Lower leg skin (tissue), 4 donors: ENCODE data around the gene CACNB4. TPM values are rescaled to one million over a fixed set of nuclear protein-coding genes. Genes with fewer than 3 reads are reported as not detected.

Source experiments
- DNase-seq, 2 donors: peaks; one replicate each; pipeline ENCODE4 v3.0.0-alpha.2; 2019; ENCODE audit warnings: low spot score in 2 of 2
- H3K4me3 ChIP-seq: fragments of 200-600 bp; sonication (generic); 2 replicates; pipeline ENCODE4 v1.5.1; 2017; ENCODE audit warnings: mild to moderate bottlenecking, low read depth; ENCODE audit not compliant: poor library complexity, severe bottlenecking
- POLR2A ChIP-seq, 2 donors: fragments of 450-650 bp; IDR thresholded peaks; one replicate each; pipeline ENCODE4 v1.6.1; 2016 to 2017; ENCODE audit warnings: antibody characterized with exemption in 2 of 2, mild to moderate bottlenecking in 1 of 2, moderate library complexity in 1 of 2
- WGBS, 2 donors: methylation state at CpG; one replicate each; pipeline ENCODE4 v1.1.5; 2018; 5-methylcytosine and 5-hydroxymethylcytosine counted together
- intact Hi-C: fragments of 100-400 bp; cut with DNase I; formaldehyde crosslinking; loops from one replicate; pipeline ENCODE4 v1.15.0; 2023; ENCODE audit warnings: low total_unique reads
- total RNA-seq, 4 donors: library from RNA; depleted of rRNA; stranded (reverse); fragments of >200 nt; gene quantifications; one replicate each; pipeline ENCODE4 v1.1.0, GENCODE V29; 2016
- TF ChIP-seq, protein P1 (sequence below), 3 donors: fragments of 450-650 bp; IDR thresholded peaks; one replicate each; pipeline ENCODE4 v1.5.1; 2016; ENCODE audit warnings: antibody characterized with exemption in 3 of 3, mild to moderate bottlenecking in 3 of 3, moderate library complexity in 2 of 3

The CACNB4 gene
- total RNA-seq, 4 donors from 2014 or later = 2.4 to 6.3 (median 3.5) TPM

DNA sequence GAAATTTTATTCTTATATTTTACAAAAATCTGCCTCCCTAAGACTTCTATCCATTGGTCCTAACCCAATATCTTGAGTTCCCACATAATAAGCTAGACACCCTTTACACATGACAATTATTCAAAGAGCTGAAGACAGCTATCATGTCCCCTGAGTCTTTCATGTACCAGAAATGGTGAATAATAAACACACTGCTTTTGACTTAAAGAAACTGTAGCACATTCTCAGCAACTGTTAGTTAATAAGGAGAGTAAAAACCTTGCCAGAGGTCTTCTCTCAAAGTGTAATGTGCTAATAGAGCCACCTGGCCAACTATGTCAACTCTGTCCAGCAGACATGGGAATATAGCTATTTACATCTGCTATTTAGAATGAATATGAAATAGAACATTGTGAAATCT lies 160.9 kb downstream of the CACNB4 start:
- intact Hi-C loops = no loop called here
- H3K4me3 ChIP-seq = no peak overlapping the region
- DNase-seq = no peak
- TF ChIP-seq POLR2A (IDR thresholded peaks at IDR 0.05) = no peak
- TF ChIP-seq, protein P1, sequence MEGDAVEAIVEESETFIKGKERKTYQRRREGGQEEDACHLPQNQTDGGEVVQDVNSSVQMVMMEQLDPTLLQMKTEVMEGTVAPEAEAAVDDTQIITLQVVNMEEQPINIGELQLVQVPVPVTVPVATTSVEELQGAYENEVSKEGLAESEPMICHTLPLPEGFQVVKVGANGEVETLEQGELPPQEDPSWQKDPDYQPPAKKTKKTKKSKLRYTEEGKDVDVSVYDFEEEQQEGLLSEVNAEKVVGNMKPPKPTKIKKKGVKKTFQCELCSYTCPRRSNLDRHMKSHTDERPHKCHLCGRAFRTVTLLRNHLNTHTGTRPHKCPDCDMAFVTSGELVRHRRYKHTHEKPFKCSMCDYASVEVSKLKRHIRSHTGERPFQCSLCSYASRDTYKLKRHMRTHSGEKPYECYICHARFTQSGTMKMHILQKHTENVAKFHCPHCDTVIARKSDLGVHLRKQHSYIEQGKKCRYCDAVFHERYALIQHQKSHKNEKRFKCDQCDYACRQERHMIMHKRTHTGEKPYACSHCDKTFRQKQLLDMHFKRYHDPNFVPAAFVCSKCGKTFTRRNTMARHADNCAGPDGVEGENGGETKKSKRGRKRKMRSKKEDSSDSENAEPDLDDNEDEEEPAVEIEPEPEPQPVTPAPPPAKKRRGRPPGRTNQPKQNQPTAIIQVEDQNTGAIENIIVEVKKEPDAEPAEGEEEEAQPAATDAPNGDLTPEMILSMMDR (IDR thresholded peaks at IDR 0.05) = no peak

DNA sequence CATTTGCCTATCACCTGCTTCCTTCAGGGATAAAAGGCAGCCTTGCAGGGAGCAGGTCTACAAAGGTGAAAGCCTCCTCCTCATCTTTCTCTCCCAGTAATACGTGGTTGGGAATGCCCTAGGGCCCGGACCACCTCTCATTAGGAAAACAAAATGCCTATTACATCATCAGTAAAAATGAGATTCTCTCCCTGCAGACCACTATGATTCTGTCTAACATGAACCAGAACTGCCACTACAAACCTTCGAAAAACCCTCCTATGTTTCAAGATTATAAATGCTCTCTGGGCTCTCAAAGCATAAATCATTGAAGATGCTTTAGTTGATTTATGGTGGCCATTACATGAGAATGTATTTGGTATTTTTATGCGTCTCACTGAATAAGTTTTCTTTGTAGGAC lies 162.2 kb downstream of the CACNB4 start:
- no peak for DNase-seq

DNA sequence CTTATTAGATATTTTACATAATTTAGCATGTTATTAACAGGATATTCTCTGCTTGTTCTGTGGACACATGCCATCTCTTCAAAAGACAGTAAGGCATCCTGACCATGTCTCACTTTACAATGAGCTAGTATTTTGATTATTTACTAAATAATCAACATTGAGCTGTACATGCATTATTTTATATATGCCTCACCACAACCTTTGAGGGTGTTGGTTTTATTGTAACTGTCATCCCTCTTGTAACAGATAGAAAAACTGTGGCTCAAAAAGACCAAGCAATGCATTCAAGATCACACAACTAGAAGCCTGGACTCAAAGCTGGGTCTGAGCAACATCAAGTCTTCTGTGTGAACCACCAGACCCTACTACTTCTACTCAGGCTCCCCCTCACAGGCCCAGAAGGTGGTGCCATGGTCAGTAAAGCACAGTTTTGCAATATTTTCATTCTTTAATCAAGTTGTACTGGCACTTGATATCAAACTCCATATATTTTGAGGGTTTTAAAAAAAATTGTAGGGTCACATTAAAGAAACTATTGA lies 165.5 kb downstream of the CACNB4 start:
- no peak overlapping the region for H3K4me3 ChIP-seq
- TF ChIP-seq, protein P1 (IDR thresholded peaks at IDR 0.05) = no peak
- no peak for TF ChIP-seq POLR2A (IDR thresholded peaks at IDR 0.05)
- intact Hi-C loops = no loop called here
- no peak for DNase-seq

More for the DNA sequence above, 162.2 kb downstream of the CACNB4 start:
- TF ChIP-seq, protein P1 (IDR thresholded peaks at IDR 0.05) = no peak
- intact Hi-C loops = no loop called here
- 78 to 84% methylated on average over 4 of the region's 4 CpGs for WGBS, 2 donors
- H3K4me3 ChIP-seq = no peak overlapping the region

DNA sequence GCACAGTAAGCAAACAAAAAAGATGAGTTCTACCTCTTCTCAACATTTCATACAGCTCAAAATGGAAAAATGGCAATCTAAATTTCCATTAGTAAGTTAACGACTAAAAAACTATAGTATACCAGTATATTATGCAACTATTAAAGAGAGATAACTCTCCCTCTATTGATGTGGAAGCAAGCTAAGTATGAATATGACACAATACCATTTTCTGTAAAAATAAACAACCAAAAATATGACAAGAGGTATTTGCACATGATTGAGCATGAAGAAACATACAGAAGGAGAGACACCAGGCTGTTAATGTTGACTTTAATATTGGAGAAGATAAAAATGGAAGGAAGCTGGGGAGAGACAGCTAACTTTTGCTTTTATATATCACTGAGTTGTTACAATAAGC lies 167.1 kb downstream of the CACNB4 start:
- 85 to 90% methylated on average over 1 of the region's 1 CpG for WGBS, 2 donors
- no peak for DNase-seq
- TF ChIP-seq, protein P1 (IDR thresholded peaks at IDR 0.05) = no peak
- no peak for TF ChIP-seq POLR2A (IDR thresholded peaks at IDR 0.05)
- H3K4me3 ChIP-seq = no peak overlapping the region
- intact Hi-C loops = no loop called here

DNA sequence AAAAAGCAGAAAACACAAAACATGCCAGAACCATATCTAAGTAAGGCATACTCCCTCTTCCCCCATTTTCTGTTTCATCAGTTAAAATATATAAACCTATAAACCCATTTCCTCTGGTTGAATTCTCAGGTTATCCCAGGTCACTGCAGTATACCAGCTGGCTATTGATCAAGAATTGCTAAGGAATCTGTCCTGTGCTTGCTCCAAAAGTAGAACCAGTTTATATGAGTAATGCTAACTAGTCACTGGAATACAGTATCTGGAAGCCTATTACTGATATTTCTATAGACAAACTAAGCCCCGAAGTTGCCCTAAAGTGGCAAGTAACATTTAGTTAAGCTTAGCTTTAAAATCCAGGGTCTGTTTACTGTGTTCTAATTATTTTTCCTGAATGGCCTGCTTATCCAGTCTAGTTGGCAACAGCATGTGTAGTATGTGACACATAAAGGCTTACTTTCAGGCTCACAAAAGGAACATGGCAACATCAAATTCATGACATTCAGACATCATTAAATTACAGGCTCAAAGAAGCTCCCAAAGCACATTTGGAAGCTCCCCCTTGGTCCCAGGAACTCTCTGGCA lies 167.7 kb downstream of the CACNB4 start:
- TF ChIP-seq, protein P1 (IDR thresholded peaks at IDR 0.05) = no peak
- no peak for TF ChIP-seq POLR2A (IDR thresholded peaks at IDR 0.05)
- WGBS, 2 donors = 66% methylated on average over 1 of the region's 1 CpG
- DNase-seq = no peak
- intact Hi-C loops = no loop called here
- no peak overlapping the region for H3K4me3 ChIP-seq

DNA sequence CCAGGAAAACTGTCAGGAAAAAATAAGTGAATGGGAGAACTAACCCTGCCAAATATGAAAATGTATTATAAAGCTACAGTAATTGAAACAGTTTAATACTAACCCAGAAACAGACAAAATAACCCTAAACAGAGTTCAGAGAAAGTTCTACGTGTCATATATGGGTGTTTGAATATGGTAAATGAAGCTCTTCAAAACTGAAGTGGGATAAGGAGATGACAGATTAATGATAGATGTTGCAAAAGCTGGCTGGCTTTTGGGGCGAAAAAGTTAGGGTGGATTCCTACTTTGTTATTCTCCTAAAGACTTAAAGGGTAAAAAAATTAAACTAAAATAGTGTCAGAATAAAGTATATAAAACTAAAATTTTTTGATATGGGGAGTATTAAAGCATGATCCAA lies 168.8 kb downstream of the CACNB4 start:
- intact Hi-C loops = no loop called here

More for the DNA sequence above, 168.8 kb downstream of the CACNB4 start:
- TF ChIP-seq, protein P1 (IDR thresholded peaks at IDR 0.05) = no peak
- TF ChIP-seq POLR2A (IDR thresholded peaks at IDR 0.05) = no peak
- no peak overlapping the region for H3K4me3 ChIP-seq
- no peak for DNase-seq
- 74 to 81% methylated on average over 2 of the region's 2 CpGs for WGBS, 2 donors
